Midbrain (tissue), 1 donor: ENCODE results near the gene APOBEC2.

Experiments
- DNase-seq: peaks from one replicate; lab custom pipeline; 2025; lab: John Stamatoyannopoulos, UW

Gene APOBEC2

GRCh38 chr6:41088451-41088850, 35.4 kb downstream of the APOBEC2 start:
- DNase-seq, result no peak

- no peak for DNase-seq
Measured at GRCh38 chr6:41090841-41091761, 38.1 kb downstream of the APOBEC2 start.

- no peak for DNase-seq
Measured at GRCh38 chr6:41092421-41093140, 39.6 kb downstream of the APOBEC2 start.

- no peak for DNase-seq
Measured at GRCh38 chr6:41093729-41094128, 40.7 kb downstream of the APOBEC2 start.

GRCh38 chr6:41097467-41098090, 44.6 kb downstream of the APOBEC2 start:
- no peak for DNase-seq

- DNase-seq, result peak; percentile 4
Measured at GRCh38 chr6:41098366-41098765, 45.4 kb downstream of the APOBEC2 start.

GRCh38 chr6:41100871-41101287, 47.9 kb downstream of the APOBEC2 start:
- no peak for DNase-seq

- DNase-seq, result no peak
Measured at GRCh38 chr6:41103847-41104246, 50.8 kb downstream of the APOBEC2 start.

- DNase-seq, result no peak
Measured at GRCh38 chr6:41111017-41111416, 58.0 kb downstream of the APOBEC2 start.
